Mucosa of descending colon (tissue), 3 donors: ENCODE measurements around the gene ZNF366. TPM values are rescaled to one million over a fixed set of nuclear protein-coding genes. Genes with fewer than 3 reads are reported as not detected.

Experiments used
- ATAC-seq: fragments of 200-7000 bp; cut with Tn5 transposase; one replicate; pipeline ENCODE4 v1.9.1; 2020; ENCODE audit warnings: mild to moderate bottlenecking, moderate library complexity
- DNase-seq, 3 donors: peaks; one replicate each; pipeline ENCODE4 v3.0.0-alpha.2; 2020
- H3K36me3 ChIP-seq: fragments of 200-600 bp; one replicate; pipeline ENCODE4 v1.8.0; 2021; ENCODE audit warnings: low read depth, mild to moderate bottlenecking
- H3K4me1 ChIP-seq: fragments of 200-600 bp; one replicate; pipeline ENCODE4 v1.8.0; 2021; ENCODE audit warnings: low read depth, mild to moderate bottlenecking
- H3K4me3 ChIP-seq: fragments of 200-600 bp; one replicate; pipeline ENCODE4 v1.8.0; 2021; ENCODE audit warnings: mild to moderate bottlenecking
- H3K9me3 ChIP-seq: fragments of 200-600 bp; one replicate; pipeline ENCODE4 v1.8.0; 2021; ENCODE audit warnings: mild to moderate bottlenecking
- intact Hi-C, 2 donors: fragments of 100-400 bp; cut with DNase I in 1 of 2; cut with micrococcal nuclease in 1 of 2; formaldehyde crosslinking; loops; one replicate each; pipeline versions ENCODE4 v1.11.0 to v1.11.1; 2022; cut with DNase I, micrococcal nuclease
- total RNA-seq, 3 donors: library from RNA; stranded (reverse); fragmentation: NEBNext Ultra II Directional in 2 of 3; extraction: Animal tissue kit (Norgen Biotek cat#: 25700) in 2 of 3; gene quantifications; one replicate each; pipeline versions ENCODE4 v1.2.1 to v1.2.4, GENCODE V29; 2021 to 2023
- TF ChIP-seq, protein P1 (sequence below): fragments of 200-600 bp; IDR thresholded peaks from one replicate; pipeline ENCODE4 v1.8.0; 2022; ENCODE audit warnings: antibody characterized with exemption, mild to moderate bottlenecking
- donor health status: DM: no; HTN: no; CAD: no; lungs with moderate emphysema.
- donor health status: DM: no; HTN: no; CAD: no.
- donor health status: DM: no; HTN: yes; CAD: no.

ZNF366 gene
- total RNA-seq, 3 donors from 2014 or later = 0.96 to 1.6 (median 1.6) TPM

DNA sequence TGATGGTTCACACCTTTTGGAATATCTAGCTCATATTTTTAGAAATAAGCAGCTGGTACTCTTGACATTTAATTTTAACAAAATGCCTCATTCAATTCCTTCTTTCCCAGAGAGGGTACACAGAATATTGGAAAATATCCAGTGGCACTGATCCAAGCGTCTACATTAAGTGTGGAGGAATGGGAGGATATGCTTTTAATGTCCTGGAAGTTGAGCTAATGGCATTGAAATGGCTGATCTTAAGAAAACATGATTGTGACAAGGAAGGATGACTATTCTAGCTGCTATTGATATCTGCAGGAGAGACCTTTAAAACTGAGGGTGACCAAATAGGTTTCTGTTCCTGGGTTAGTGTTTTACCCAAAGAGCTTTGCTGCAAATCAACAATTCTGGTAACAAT is 30.0 kb downstream of the ZNF366 start:
- intact Hi-C loops = no loop called here
- ATAC-seq (no peak), DNase-seq (no peak)
- no peak overlapping the region for H3K4me3 ChIP-seq
- TF ChIP-seq, protein P1, sequence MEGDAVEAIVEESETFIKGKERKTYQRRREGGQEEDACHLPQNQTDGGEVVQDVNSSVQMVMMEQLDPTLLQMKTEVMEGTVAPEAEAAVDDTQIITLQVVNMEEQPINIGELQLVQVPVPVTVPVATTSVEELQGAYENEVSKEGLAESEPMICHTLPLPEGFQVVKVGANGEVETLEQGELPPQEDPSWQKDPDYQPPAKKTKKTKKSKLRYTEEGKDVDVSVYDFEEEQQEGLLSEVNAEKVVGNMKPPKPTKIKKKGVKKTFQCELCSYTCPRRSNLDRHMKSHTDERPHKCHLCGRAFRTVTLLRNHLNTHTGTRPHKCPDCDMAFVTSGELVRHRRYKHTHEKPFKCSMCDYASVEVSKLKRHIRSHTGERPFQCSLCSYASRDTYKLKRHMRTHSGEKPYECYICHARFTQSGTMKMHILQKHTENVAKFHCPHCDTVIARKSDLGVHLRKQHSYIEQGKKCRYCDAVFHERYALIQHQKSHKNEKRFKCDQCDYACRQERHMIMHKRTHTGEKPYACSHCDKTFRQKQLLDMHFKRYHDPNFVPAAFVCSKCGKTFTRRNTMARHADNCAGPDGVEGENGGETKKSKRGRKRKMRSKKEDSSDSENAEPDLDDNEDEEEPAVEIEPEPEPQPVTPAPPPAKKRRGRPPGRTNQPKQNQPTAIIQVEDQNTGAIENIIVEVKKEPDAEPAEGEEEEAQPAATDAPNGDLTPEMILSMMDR = no peak
- no peaks in the 10 kb centered on the region for H3K4me1 ChIP-seq
- H3K9me3 ChIP-seq = no peaks in the 10 kb centered on the region
- no peaks in the 10 kb centered on the region for H3K36me3 ChIP-seq

DNA sequence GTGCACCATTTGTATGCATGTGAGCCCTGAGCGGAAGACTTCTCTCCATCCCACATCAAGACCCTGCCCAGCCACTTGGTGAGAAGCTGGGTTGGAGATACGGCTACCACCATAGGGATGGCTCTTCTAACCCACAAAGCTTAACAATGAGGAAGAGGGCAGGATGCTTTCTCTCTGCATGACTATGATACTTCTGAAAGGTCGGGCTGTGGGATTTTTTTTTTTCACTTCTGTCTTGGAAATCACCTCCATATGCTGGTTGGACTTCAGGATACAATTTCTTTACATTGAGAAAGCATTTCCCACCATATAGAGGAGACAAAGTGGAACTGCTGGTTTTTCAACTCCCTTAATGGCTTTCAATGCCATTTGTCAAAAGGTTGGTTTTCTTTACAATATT is 30.5 kb downstream of the ZNF366 start:
- Histone ChIP-seq H3K36me3 (no peaks in the 10 kb centered on the region), H3K9me3 (no peaks in the 10 kb centered on the region), H3K4me1 (no peaks in the 10 kb centered on the region), H3K4me3 (no peak overlapping the region)
- intact Hi-C loops = no loop called here
- no peak for ATAC-seq
- TF ChIP-seq, protein P1 = no peak
- DNase-seq = no peak

DNA sequence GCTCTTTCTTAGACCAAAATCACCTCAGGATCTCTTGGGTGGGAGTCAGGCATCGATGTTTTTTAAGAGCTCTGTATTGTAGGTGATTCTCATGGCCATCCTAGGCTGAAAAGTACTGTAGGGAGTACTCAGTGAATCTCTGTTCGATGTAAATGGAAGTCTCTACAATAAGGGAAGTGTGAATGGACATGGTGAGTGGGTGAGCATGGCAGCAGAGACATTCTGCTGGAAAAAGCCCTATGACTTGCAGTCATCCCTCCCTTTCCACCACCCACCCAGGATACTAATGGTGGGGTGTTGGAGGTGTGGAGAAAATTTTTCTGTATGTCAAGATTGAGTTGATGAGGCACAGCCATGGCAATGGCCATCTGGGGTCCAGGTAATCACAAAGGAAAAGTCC is 30.9 kb downstream of the ZNF366 start:
- ATAC-seq (no peak), DNase-seq (no peak)
- intact Hi-C loops = no loop called here
- Histone ChIP-seq H3K9me3 (no peaks in the 10 kb centered on the region), H3K36me3 (no peaks in the 10 kb centered on the region), H3K4me1 (no peaks in the 10 kb centered on the region), H3K4me3 (no peak overlapping the region)
- TF ChIP-seq, protein P1 = no peak

DNA sequence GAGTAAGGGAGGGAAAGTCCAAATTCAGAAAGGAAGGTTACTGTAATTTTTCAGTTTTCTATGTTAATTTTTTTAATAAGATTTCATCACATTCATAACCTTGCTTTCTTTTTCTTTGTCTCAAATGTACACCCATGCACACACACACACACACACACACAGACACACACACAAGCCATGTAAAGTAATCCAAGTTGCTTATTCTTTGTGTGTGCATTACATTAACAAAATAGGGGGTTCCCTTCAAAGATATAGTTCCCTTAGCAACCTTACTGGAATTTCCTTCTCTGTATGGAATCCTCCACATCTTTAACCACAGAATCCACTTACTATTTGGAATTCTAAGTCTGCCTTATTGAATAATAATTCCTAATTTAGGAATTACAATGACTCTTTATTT is 32.7 kb downstream of the ZNF366 start:
- intact Hi-C loops = no loop called here
- H3K4me3 ChIP-seq = no peak overlapping the region
- DNase-seq (no peak), ATAC-seq (no peak)
- no peaks in the 10 kb centered on the region for H3K4me1 ChIP-seq
- no peaks in the 10 kb centered on the region for H3K9me3 ChIP-seq
- TF ChIP-seq, protein P1 = no peak
- H3K36me3 ChIP-seq = no peaks in the 10 kb centered on the region

DNA sequence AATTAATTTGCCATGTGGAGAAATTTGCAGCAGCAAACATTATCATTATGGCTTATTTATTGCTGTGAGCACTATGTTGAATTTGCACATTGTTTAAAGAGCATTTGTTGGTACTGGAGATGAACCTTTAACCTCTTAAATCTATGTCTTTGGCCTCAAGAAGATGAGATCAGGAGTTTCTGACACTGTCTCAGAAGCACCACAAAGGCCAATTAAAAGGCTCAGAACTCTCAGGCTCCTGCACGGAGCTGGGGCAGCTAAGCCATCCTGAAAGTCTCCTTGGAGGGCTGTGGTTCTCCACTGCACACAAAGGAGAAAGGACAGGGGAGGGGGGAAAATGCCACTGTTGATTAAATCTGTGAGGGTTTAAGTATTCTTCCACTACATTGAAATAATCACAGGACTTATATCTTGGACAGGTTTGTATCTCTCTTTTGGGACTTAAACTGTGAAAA is 33.1 kb downstream of the ZNF366 start:
- H3K4me1 ChIP-seq = no peaks in the 10 kb centered on the region
- no peak for DNase-seq
- H3K4me3 ChIP-seq = no peak overlapping the region
- TF ChIP-seq, protein P1 = no peak
- no peaks in the 10 kb centered on the region for H3K9me3 ChIP-seq
- ATAC-seq = no peak
- intact Hi-C loops = no loop called here
- no peaks in the 10 kb centered on the region for H3K36me3 ChIP-seq
